ENCODE results near the gene KIAA0586.
"Not testable (repeated sequence)": the region's sequence is repeated elsewhere in the genome, so short reads cannot be mapped to it uniquely, and the experiment has no call there.

Gene KIAA0586

GRCh38 chr14:58553959-58554358, 126.4 kb downstream of the KIAA0586 start:
- no peak for DNase-seq

- DNase-seq, result no peak
These were observed 128.1 kb downstream of the KIAA0586 start for GRCh38 chr14:58555647-58556046.

- no peak for DNase-seq
These were observed 129.7 kb downstream of the KIAA0586 start for GRCh38 chr14:58557242-58557641.

GRCh38 chr14:58560208-58560607, 132.7 kb downstream of the KIAA0586 start:
- no peak for DNase-seq

GRCh38 chr14:58562141-58562540, 134.6 kb downstream of the KIAA0586 start:
- no peak for DNase-seq

GRCh38 chr14:58563978-58564377, 136.5 kb downstream of the KIAA0586 start:
- DNase-seq, result no peak

- DNase-seq, result no peak
These were observed 138.3 kb downstream of the KIAA0586 start for GRCh38 chr14:58565832-58566231.

GRCh38 chr14:58566979-58567378, 139.5 kb downstream of the KIAA0586 start:
- DNase-seq, result no peak

GRCh38 chr14:58568322-58568721, 140.8 kb downstream of the KIAA0586 start:
- DNase-seq, result no peak

GRCh38 chr14:58571256-58571655, 143.7 kb downstream of the KIAA0586 start:
- DNase-seq, result no peak

- no peak for DNase-seq
These were observed 144.4 kb downstream of the KIAA0586 start for GRCh38 chr14:58571769-58572472.

- no peak for DNase-seq
These were observed 144.9 kb downstream of the KIAA0586 start for GRCh38 chr14:58572473-58572853.

GRCh38 chr14:58572863-58573262, 145.3 kb downstream of the KIAA0586 start:
- no peak for DNase-seq

- no peak for DNase-seq
These were observed 147.1 kb downstream of the KIAA0586 start for GRCh38 chr14:58574623-58575022.

- DNase-seq, result no peak
These were observed 148.4 kb downstream of the KIAA0586 start for GRCh38 chr14:58575956-58576355.

- DNase-seq, result not testable (repeated sequence)
These were observed 152.5 kb downstream of the KIAA0586 start for GRCh38 chr14:58580035-58580434.

- DNase-seq, result not testable (repeated sequence)
These were observed 153.9 kb downstream of the KIAA0586 start for GRCh38 chr14:58581389-58581788.

GRCh38 chr14:58584383-58584782, 156.9 kb downstream of the KIAA0586 start:
- no peak for DNase-seq

GRCh38 chr14:58587271-58587670, 159.8 kb downstream of the KIAA0586 start:
- DNase-seq, result no peak

GRCh38 chr14:58588321-58588720, 160.8 kb downstream of the KIAA0586 start:
- not testable (repeated sequence) for DNase-seq

- DNase-seq, result no peak
These were observed 166.5 kb downstream of the KIAA0586 start for GRCh38 chr14:58593977-58594376.

GRCh38 chr14:58597041-58597440, 169.5 kb downstream of the KIAA0586 start:
- DNase-seq, result no peak

GRCh38 chr14:58598028-58598803, 170.7 kb downstream of the KIAA0586 start:
- DNase-seq, result no peak

All from suppressor macrophage (primary cell).